K562 (cell line): ENCODE measurements around the gene MEDAG. TPM values are rescaled to one million over a fixed set of nuclear protein-coding genes. Genes with fewer than 3 reads are reported as not detected.

Experiments used
- ATAC-seq: fragments of 200-7000 bp; cut with Tn5 transposase; 3 replicates; pipeline ENCODE4 v1.9.1; 2020; ENCODE audit warnings: moderate library complexity
- BruUV-seq: library from RNA; stranded (reverse); fragments of 400-500 nt; replicated peaks from 2 replicates; lab custom pipeline; 2021; lab: Mats Ljungman, UMichigan
- CTCF ChIA-PET: fragments of 300-600 bp; formaldehyde crosslinking; extraction: SDS; loops from one replicate; lab custom pipeline; 2021; ENCODE audit warnings: low intra/inter-chr PET ratio; lab: Yijun Ruan, JAX
- POLR2A ChIA-PET: fragments of 300-600, 350-650 bp; sonication (Branson Sonifier 250); formaldehyde crosslinking; extraction: SDS; loops from one replicate; lab custom pipeline; 2021; ENCODE audit warnings: antibody characterized with exemption, inconsistent platforms; lab: Yijun Ruan, JAX
- DNase-seq, 4 experiments: peaks; one replicate each; pipeline versions ENCODE4 v3.0.0 to v3.0.0-alpha.2; 2011 to 2018; ENCODE audit warnings: low spot score in 3 of 4, mixed read lengths in 3 of 4; ENCODE audit errors: extremely low read depth in 1 of 4
- FAIRE-seq: peaks from 2 replicates; lab custom pipeline; 2011; peaks lifted over from hg19 to GRCh38; lab: Jason Lieb, UNC
- H2AFZ ChIP-seq: 2 replicates; pipeline ENCODE4 v1.6.0; 2011; ENCODE audit warnings: low read depth, low read length, control low read depth, inconsistent platforms
- H3K27ac ChIP-seq: fragments of 200-600 bp; 3 replicates; pipeline ENCODE4 v1.8.0; 2011; ENCODE audit warnings: low read depth, mild to moderate bottlenecking, control low read depth, inconsistent platforms, low read length, moderate library complexity, mixed read lengths; ENCODE audit errors: extremely low read depth
- H3K27me3 ChIP-seq, 2 experiments: fragments of 300-600 bp in 1 of 2; 2 replicates in 1 of 2; 3 replicates in 1 of 2; pipeline versions ENCODE4 v1.6.0 to v1.8.0; 2011; ENCODE audit warnings: inconsistent platforms in 2 of 2, low read length in 2 of 2, mild to moderate bottlenecking in 1 of 2, mixed read lengths in 1 of 2, moderate library complexity in 1 of 2; ENCODE audit not compliant: control insufficient read depth in 2 of 2, insufficient read depth in 2 of 2
- H3K36me3 ChIP-seq: fragments of 300-600 bp; 3 replicates; pipeline ENCODE4 v1.8.0; 2011; ENCODE audit warnings: mild to moderate bottlenecking, low read length, inconsistent platforms; ENCODE audit not compliant: control insufficient read depth, insufficient read depth
- H3K4me1 ChIP-seq, 2 experiments: fragments of 200-600 bp in 1 of 2; replicated peaks in 1 of 2; 2 replicates in 1 of 2; 3 replicates in 1 of 2; pipeline versions ENCODE4 v1.5.1 to v1.8.0; 2011; ENCODE audit warnings: inconsistent platforms in 2 of 2, low read length in 2 of 2, mild to moderate bottlenecking in 1 of 2, mixed read lengths in 1 of 2, moderate library complexity in 1 of 2; ENCODE audit not compliant: control insufficient read depth in 2 of 2, insufficient read depth in 2 of 2
- H3K4me2 ChIP-seq: 2 replicates; pipeline ENCODE4 v1.6.1; 2011; ENCODE audit warnings: low read length, control low read depth, inconsistent platforms, mixed read lengths; ENCODE audit not compliant: insufficient read depth
- H3K4me3 ChIP-seq: fragments of 200-600 bp; sonication (generic), shearing (Covaris generic); 2 replicates; pipeline ENCODE4 v1.5.1; 2016; ENCODE audit warnings: control low read depth, inconsistent platforms
- H3K79me2 ChIP-seq: fragments of 200-600 bp; 3 replicates; pipeline ENCODE4 v1.8.0; 2011; ENCODE audit warnings: low read length, inconsistent platforms; ENCODE audit not compliant: control insufficient read depth, insufficient read depth
- H3K9ac ChIP-seq, 2 experiments: 2 replicates each; pipeline versions ENCODE4 v1.6.0 to v1.6.1; 2011; ENCODE audit warnings: low read depth in 2 of 2, low read length in 2 of 2, control low read depth in 1 of 2, inconsistent platforms in 1 of 2, mild to moderate bottlenecking in 1 of 2, mixed read lengths in 1 of 2; ENCODE audit not compliant: insufficient read depth in 1 of 2
- H3K9me1 ChIP-seq: one replicate; pipeline ENCODE4 v1.6.0; 2011; ENCODE audit warnings: inconsistent platforms, mild to moderate bottlenecking, low read length, moderate library complexity; ENCODE audit not compliant: control insufficient read depth, insufficient read depth
- H3K9me3 ChIP-seq: replicated peaks from 2 replicates; pipeline ENCODE4 v1.5.1; 2011; ENCODE audit warnings: low read depth, low read length, inconsistent platforms; ENCODE audit not compliant: control insufficient read depth, insufficient read depth
- H4K20me1 ChIP-seq: replicated peaks from 2 replicates; pipeline ENCODE4 v1.6.1; 2011; ENCODE audit warnings: low read length, inconsistent platforms, mixed read lengths; ENCODE audit not compliant: control insufficient read depth, insufficient read depth
- BRCA1 ChIP-seq, 2 experiments: fragments of 450-650 bp in 1 of 2; sonication (generic) in 1 of 2; formaldehyde crosslinking in 1 of 2; IDR thresholded peaks; 2 replicates each; pipeline versions ENCODE4 v1.5.0 to v1.6.1; 2017 to 2020; ENCODE audit warnings: mild to moderate bottlenecking in 1 of 2, missing genetic modification reagents in 1 of 2
- CTBP1 ChIP-seq: fragments of 450-650 bp; IDR thresholded peaks from 2 replicates; pipeline ENCODE4 v1.6.1; 2016; ENCODE audit warnings: borderline replicate concordance
- HNRNPK ChIP-seq: fragments of 200-400 bp; formaldehyde crosslinking; IDR thresholded peaks from one replicate; pipeline ENCODE4 v1.6.1; 2018; ENCODE audit warnings: mild to moderate bottlenecking, low read depth, low read length; ENCODE audit not compliant: poor library complexity, severe bottlenecking
- HNRNPUL1 ChIP-seq: fragments of 200-400 bp; formaldehyde crosslinking; IDR thresholded peaks from 2 replicates; pipeline ENCODE4 v1.6.1; 2017; ENCODE audit warnings: low read length
- SMARCA4 ChIP-seq: fragments of 450-650 bp; IDR thresholded peaks from 2 replicates; pipeline ENCODE4 v1.6.1; 2016
- ZNF551 ChIP-seq: fragments of 250-450 bp; sonication (Bioruptor Pico); IDR thresholded peaks from 2 replicates; pipeline ENCODE4 v1.5.0; 2021; ENCODE audit warnings: mild to moderate bottlenecking, moderate library complexity
- WGBS: fragments of 100-300 bp; shearing (Covaris generic); methylation state at CpG from one replicate; pipeline ENCODE4 v1.1.6; 2016; ENCODE audit warnings: low coverage, mixed read lengths; ENCODE audit not compliant: insufficient coverage; ENCODE audit errors: missing lambda C conversion rate; 5-methylcytosine and 5-hydroxymethylcytosine counted together
- in situ Hi-C: fragments of 300-500 bp; cut with MboI; formaldehyde crosslinking; loops from 4 replicates; pipeline ENCODE4 v1.15.0; 2018; ENCODE audit warnings: inconsistent platforms, mixed read lengths
- intact Hi-C: fragments of 100-400 bp; cut with micrococcal nuclease; formaldehyde crosslinking; loops from 2 replicates; pipeline ENCODE4 v1.14.2; 2022
- polyA plus RNA-seq, 8 experiments: library from polyadenylated mRNA; depleted of rRNA in 4 of 8; stranded (reverse) in 5 of 8; unstranded in 3 of 8; fragments of >200 nt; fragmentation: Nextera tagmentation in 2 of 8; fragmentation: Illumina TruSeq in 1 of 8; extraction: Ambion mirVana in 2 of 8; extraction: Trizol in 1 of 8; gene quantifications; 2 replicates each; pipeline versions ENCODE4 v1.2.1 to v1.2.3, GENCODE V29; 2011 to 2014; ENCODE audit warnings: inconsistent platforms in 1 of 8, missing spikeins in 1 of 8
- total RNA-seq, 7 experiments: library from RNA; depleted of rRNA in 6 of 7; stranded (reverse); fragments of >200 nt in 6 of 7; fragmentation: Illumina TruSeq in 2 of 7; extraction: Trizol in 2 of 7; gene quantifications; 2 replicates each; pipeline versions ENCODE4 v1.2.1 to v1.2.3, GENCODE V29; 2011 to 2021; ENCODE audit warnings: low replicate concordance in 1 of 7

The MEDAG gene
- total and polyA plus RNA-seq, 9 of the 15 experiments (the other 6 are each of a cell fraction or from before 2014, with no cell fraction given) = not detected

DNA sequence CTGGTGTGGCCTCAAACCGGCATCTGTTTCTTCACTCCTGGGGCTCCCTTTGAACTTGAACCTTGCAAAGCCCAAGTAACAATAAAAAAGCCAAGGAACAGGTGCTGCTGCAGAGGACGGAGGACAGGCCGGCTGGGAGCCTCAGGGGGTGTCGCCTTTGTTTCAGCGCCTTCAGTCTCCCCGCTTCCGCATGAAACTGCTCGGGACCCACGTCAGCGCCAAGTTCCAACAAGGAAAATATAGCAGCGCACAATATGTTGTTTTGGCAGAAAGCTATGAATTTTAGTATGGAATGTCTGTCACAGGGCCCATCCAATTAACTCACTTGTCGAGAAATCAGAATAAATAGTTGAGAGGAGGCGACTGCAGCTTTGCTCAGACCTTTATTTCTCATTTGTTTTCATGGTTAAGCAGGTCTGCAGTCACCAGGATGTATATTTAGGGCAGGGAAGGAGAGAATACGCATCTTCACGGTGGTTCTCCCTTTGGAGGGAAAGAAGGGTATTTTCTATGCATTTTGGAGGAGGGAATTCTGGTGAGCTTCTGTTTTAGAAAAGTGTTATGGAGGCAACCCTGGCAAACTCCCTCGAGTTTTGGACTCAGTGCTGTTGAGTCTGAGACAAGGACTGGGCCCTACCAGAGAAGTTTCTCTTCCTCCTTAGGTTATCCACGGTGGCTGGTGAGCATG, 34.3 kb upstream of the MEDAG start:
- no peak for TF ChIP-seq HNRNPUL1
- ATAC-seq = no peak
- H4K20me1 ChIP-seq = no peaks in the 10 kb centered on the region
- no peaks in the 10 kb centered on the region for H3K9me1 ChIP-seq
- no peaks in the 10 kb centered on the region for H3K36me3 ChIP-seq
- FAIRE-seq = no peak
- no peaks in the 10 kb centered on the region for H3K9me3 ChIP-seq
- H2AFZ ChIP-seq = no peak overlapping the region
- peaks cover 0 to 15% of the 10 kb centered on the region in 2 experiments; a peak in 1 of 5 replicates for H3K27me3 ChIP-seq
- in situ Hi-C loops (no loop called here), intact Hi-C loops (loop anchor here (10.0 kb wide), 1 partner anchor 173 kb away; no protein-coding TSS in a partner anchor)
- DNase-seq = no peak
- no peaks in the 10 kb centered on the region for H3K79me2 ChIP-seq
- BruUV-seq = no TSS peak
- no peak overlapping the region for H3K4me2 ChIP-seq
- H3K27ac ChIP-seq = no peak overlapping the region
- no peak overlapping the region for H3K9ac ChIP-seq
- POLR2A ChIA-PET = interaction anchor here (0.7 kb wide), 1 partner anchor 231 kb away, joined by 3 read pairs; no protein-coding TSS in a partner anchor
- H3K4me1 ChIP-seq = peaks cover 0 to 5% of the 10 kb centered on the region in 2 experiments; a peak in 3 of 5 replicates
- 26% methylated on average over 15 of the region's 17 CpGs for WGBS
- no peak overlapping the region for H3K4me3 ChIP-seq
- CTCF ChIA-PET = no interaction called here

GRCh38 chr13:30872276-30872594, 33.8 kb upstream of the MEDAG start:
- ATAC-seq = no peak
- in situ Hi-C loops = no loop called here
- H3K9me1 ChIP-seq = no peaks in the 10 kb centered on the region
- intact Hi-C loops = loop anchor here (10.0 kb wide), 1 partner anchor 173 kb away; no protein-coding TSS in a partner anchor
- no peaks in the 10 kb centered on the region for H3K36me3 ChIP-seq
- TF ChIP-seq SMARCA4 = no peak
- TF ChIP-seq HNRNPK = no peak
- TF ChIP-seq CTBP1 = no peak
- no peak for TF ChIP-seq BRCA1 (IDR thresholded peaks at IDR 0.05)
- no peak for TF ChIP-seq BRCA1 (CRISPR knock-in tag; IDR thresholded peaks at IDR 0.05)
- TF ChIP-seq ZNF551 (CRISPR knock-in tag) = no peak
- peaks cover 0 to 5% of the 10 kb centered on the region in 2 experiments; a peak in 3 of 5 replicates for H3K4me1 ChIP-seq
- ChIA-PET POLR2A (interaction anchor here (0.7 kb wide), 1 partner anchor 231 kb away, joined by 3 read pairs; no protein-coding TSS in a partner anchor), CTCF (no interaction called here)
- H3K4me3 ChIP-seq = no peak overlapping the region
- H3K4me2 ChIP-seq = no peak overlapping the region
- no peak for FAIRE-seq
- H4K20me1 ChIP-seq = no peaks in the 10 kb centered on the region
- H3K27me3 ChIP-seq = peaks cover 0 to 13% of the 10 kb centered on the region in 2 experiments; a peak in 1 of 5 replicates
- no TSS peak for BruUV-seq
- no peak overlapping the region for H3K9ac ChIP-seq
- no peak overlapping the region for H3K27ac ChIP-seq
- 0% methylated on average over 6 of the region's 7 CpGs for WGBS
- H3K79me2 ChIP-seq = no peaks in the 10 kb centered on the region
- H3K9me3 ChIP-seq = no peaks in the 10 kb centered on the region
- H2AFZ ChIP-seq = no peak overlapping the region
- no peak for DNase-seq
